Keratinocyte (primary cell): ENCODE measurements around the gene SLC6A16. TPM values are rescaled to one million over a fixed set of nuclear protein-coding genes. Genes with fewer than 3 reads are reported as not detected.

Experiments
- DNase-seq: peaks from one replicate; pipeline ENCODE4 v3.0.0-alpha.2; 2011; ENCODE audit warnings: low read depth, missing footprints, low spot score
- FAIRE-seq: peaks from 2 replicates; lab custom pipeline; 2011; peaks lifted over from hg19 to GRCh38; lab: Jason Lieb, UNC
- H2AFZ ChIP-seq: 2 replicates; pipeline ENCODE4 v1.6.0; 2012; ENCODE audit warnings: low read length, control low read depth, inconsistent platforms; ENCODE audit not compliant: control insufficient read depth
- H3K27ac ChIP-seq: 2 replicates; pipeline ENCODE4 v1.5.1; 2011; ENCODE audit warnings: low read length; ENCODE audit not compliant: control insufficient read depth, insufficient read depth
- H3K27me3 ChIP-seq: 3 replicates; pipeline ENCODE4 v1.6.0; 2011; ENCODE audit warnings: low read length; ENCODE audit not compliant: control insufficient read depth, insufficient read depth; ENCODE audit errors: extremely low read depth
- H3K36me3 ChIP-seq, 2 experiments: 2 replicates in 1 of 2; 3 replicates in 1 of 2; pipeline ENCODE4 v1.5.1; 2011; ENCODE audit warnings: low read length in 2 of 2, mild to moderate bottlenecking in 1 of 2; ENCODE audit not compliant: control insufficient read depth in 2 of 2, insufficient read depth in 2 of 2; ENCODE audit errors: extremely low read depth in 1 of 2
- H3K4me1 ChIP-seq: 3 replicates; pipeline ENCODE4 v1.5.1; 2011; ENCODE audit warnings: low read length; ENCODE audit not compliant: control insufficient read depth, insufficient read depth; ENCODE audit errors: extremely low read depth
- H3K4me2 ChIP-seq: 3 replicates; pipeline ENCODE4 v1.6.0; 2011; ENCODE audit warnings: low read depth, low read length; ENCODE audit not compliant: control insufficient read depth, insufficient read depth; ENCODE audit errors: extremely low read depth
- H3K4me3 ChIP-seq, 3 experiments: fragments of 200-600 bp in 1 of 3; sonication (generic) in 1 of 3; 2 replicates in 2 of 3; 3 replicates in 1 of 3; pipeline ENCODE4 v1.5.1; 2011 to 2016; ENCODE audit warnings: low read length in 3 of 3, mild to moderate bottlenecking in 3 of 3, control low read depth in 2 of 3, inconsistent platforms in 1 of 3, low read depth in 1 of 3, mixed read lengths in 1 of 3, mixed run types in 1 of 3, moderate library complexity in 1 of 3; ENCODE audit not compliant: control insufficient read depth in 2 of 3, insufficient read depth in 2 of 3; ENCODE audit errors: extremely low read depth in 1 of 3
- H3K79me2 ChIP-seq: 2 replicates; pipeline ENCODE4 v1.6.0; 2012; ENCODE audit warnings: low read length; ENCODE audit not compliant: control insufficient read depth, insufficient read depth
- H3K9ac ChIP-seq: 3 replicates; pipeline ENCODE4 v1.6.0; 2011; ENCODE audit warnings: low read length; ENCODE audit not compliant: control insufficient read depth, insufficient read depth; ENCODE audit errors: extremely low read depth
- H3K9me1 ChIP-seq: 3 replicates; pipeline ENCODE4 v1.6.0; 2011; ENCODE audit warnings: low read length; ENCODE audit not compliant: control insufficient read depth, insufficient read depth; ENCODE audit errors: extremely low read depth
- H3K9me3 ChIP-seq: 2 replicates; pipeline ENCODE4 v1.5.1; 2012; ENCODE audit warnings: low read depth, low read length; ENCODE audit not compliant: control insufficient read depth
- H4K20me1 ChIP-seq: 3 replicates; pipeline ENCODE4 v1.6.0; 2011; ENCODE audit warnings: low read length; ENCODE audit not compliant: control insufficient read depth, insufficient read depth; ENCODE audit errors: extremely low read depth
- CTCF ChIP-seq, 3 experiments: IDR thresholded peaks in 1 of 3; conservative IDR thresholded peaks in 1 of 3; optimal IDR thresholded peaks in 1 of 3; 2 replicates in 2 of 3; 3 replicates in 1 of 3; pipeline versions ENCODE3 to v1.5.1; 2011; ENCODE audit warnings: low read length in 3 of 3, mild to moderate bottlenecking in 3 of 3, moderate library complexity in 2 of 3, control low read depth in 1 of 3, inconsistent platforms in 1 of 3; ENCODE audit not compliant: insufficient read depth in 2 of 3; ENCODE audit errors: extremely low read depth in 1 of 3
- EZH2 ChIP-seq: IDR thresholded peaks from one replicate; pipeline ENCODE4 v1.6.1; 2012; ENCODE audit warnings: inconsistent platforms, mild to moderate bottlenecking, low read length, moderate library complexity
- dilution Hi-C: fragments of 300-500 bp; cut with MboI; formaldehyde crosslinking; loops from one replicate; pipeline ENCODE4 v1.7.0; 2020; ENCODE audit warnings: low sequenced_read_pairs; ENCODE audit not compliant: extremely low pct_ligation_motif_present
- polyA plus RNA-seq, 5 experiments: library from polyadenylated mRNA; depleted of rRNA in 3 of 5; stranded (reverse) in 3 of 5; stranded (forward) in 1 of 5; unstranded in 1 of 5; fragments of >200 nt; gene quantifications; 1 replicate in 1 of 5; 2 replicates in 3 of 5; 3 replicates in 1 of 5; pipeline versions ENCODE4 v1.2.1 to v1.2.3, GENCODE V29; 2011 to 2012; ENCODE audit warnings: missing spikeins in 2 of 5, low read depth in 1 of 5, low replicate concordance in 1 of 5

The SLC6A16 gene
- polyA plus RNA-seq, 1 donor (not counting 4 experiments of a cell fraction or from before 2014, with no cell fraction given), result not detected

- dilution Hi-C loops, result no loop called here
- no peak for TF ChIP-seq CTCF (optimal IDR thresholded peaks at IDR 0.05 in 1 of 3, IDR thresholded peaks at IDR 0.05 in 1 of 3, conservative IDR thresholded peaks at IDR 0.05 in 1 of 3; ENCODE audit: extremely low read depth in 1 of 3, insufficient read depth in 2 of 3, low read length in 3 of 3)
- no peak for TF ChIP-seq EZH2
- Histone ChIP-seq H3K27me3 (no peaks in the 10 kb centered on the region), H3K36me3 (no peaks in the 10 kb centered on the region), H3K9me3 (peaks cover 9% of the 10 kb centered on the region), H3K9me1 (no peaks in the 10 kb centered on the region), H3K4me2 (no peak overlapping the region), H4K20me1 (no peaks in the 10 kb centered on the region), H2AFZ (no peak overlapping the region), H3K4me1 (no peaks in the 10 kb centered on the region), H3K4me3 (no peak overlapping the region), H3K79me2 (no peaks in the 10 kb centered on the region), H3K9ac (no peak overlapping the region), H3K27ac (no peak overlapping the region)
- no peak for FAIRE-seq
- no peak for DNase-seq
Observed at GRCh38 chr19:49371184-49371583, 46.2 kb upstream of the SLC6A16 start.

- FAIRE-seq, result no peak
- no peak overlapping the region for H2AFZ ChIP-seq
- TF ChIP-seq EZH2, result no peak
- TF ChIP-seq CTCF (optimal IDR thresholded peaks at IDR 0.05 in 1 of 3, IDR thresholded peaks at IDR 0.05 in 1 of 3, conservative IDR thresholded peaks at IDR 0.05 in 1 of 3; ENCODE audit: extremely low read depth in 1 of 3, insufficient read depth in 2 of 3, low read length in 3 of 3), result no peak
- H3K9me3 ChIP-seq, result peaks cover 9% of the 10 kb centered on the region
- no peaks in the 10 kb centered on the region for H3K36me3 ChIP-seq
- no peak overlapping the region for H3K4me3 ChIP-seq
- dilution Hi-C loops, result no loop called here
- H3K79me2 ChIP-seq, result no peaks in the 10 kb centered on the region
- no peak overlapping the region for H3K27ac ChIP-seq
- no peaks in the 10 kb centered on the region for H4K20me1 ChIP-seq
- H3K9ac ChIP-seq, result no peak overlapping the region
- H3K9me1 ChIP-seq, result no peaks in the 10 kb centered on the region
- DNase-seq, result no peak
- no peak overlapping the region for H3K4me2 ChIP-seq
- H3K4me1 ChIP-seq, result no peaks in the 10 kb centered on the region
- no peaks in the 10 kb centered on the region for H3K27me3 ChIP-seq
Observed at GRCh38 chr19:49368711-49369358, 43.8 kb upstream of the SLC6A16 start.
